Smooth muscle cell (in vitro differentiated cells): ENCODE data around the gene ZNF407. TPM values are rescaled to one million over a fixed set of nuclear protein-coding genes. Genes with fewer than 3 reads are reported as not detected.

Source experiments
- DNase-seq: peaks from one replicate; lab custom pipeline; 2025; ENCODE audit not compliant: unreplicated experiment; lab: John Stamatoyannopoulos, UW
- H2AFZ ChIP-seq: fragments of 200-600 bp; sonication (generic); 2 replicates; pipeline ENCODE4 v1.6.0; 2016; ENCODE audit warnings: antibody characterized with exemption, low read depth, mild to moderate bottlenecking
- H3F3A ChIP-seq: fragments of 200-600 bp; sonication (generic); 2 replicates; pipeline ENCODE4 v1.6.0; 2017; ENCODE audit warnings: antibody characterized with exemption, low read depth
- H3K27ac ChIP-seq: fragments of 200-600 bp; sonication (generic); 2 replicates; pipeline ENCODE4 v1.5.1; 2016; ENCODE audit warnings: low read depth, mild to moderate bottlenecking
- H3K27me3 ChIP-seq: fragments of 200-600 bp; sonication (generic); 2 replicates; pipeline ENCODE4 v1.6.1; 2016; ENCODE audit warnings: low read depth, mild to moderate bottlenecking
- H3K36me3 ChIP-seq: fragments of 200-600 bp; sonication (generic); 2 replicates; pipeline ENCODE4 v1.5.1; 2016; ENCODE audit warnings: low read depth
- H3K4me1 ChIP-seq: fragments of 200-600 bp; sonication (generic); 2 replicates; pipeline ENCODE4 v1.5.1; 2016; ENCODE audit warnings: low read depth
- H3K4me2 ChIP-seq: fragments of 200-600 bp; sonication (generic); 2 replicates; pipeline ENCODE4 v1.6.0; 2016; ENCODE audit warnings: mild to moderate bottlenecking
- H3K4me3 ChIP-seq: fragments of 200-600 bp; sonication (generic); 2 replicates; pipeline ENCODE4 v1.5.1; 2016; ENCODE audit warnings: mild to moderate bottlenecking
- H3K79me2 ChIP-seq: fragments of 200-600 bp; sonication (generic); 2 replicates; pipeline ENCODE4 v1.6.0; 2016; ENCODE audit warnings: low read depth, mild to moderate bottlenecking
- H3K9ac ChIP-seq: fragments of 200-600 bp; sonication (generic); 2 replicates; pipeline ENCODE4 v1.6.0; 2016; ENCODE audit warnings: low read depth
- H3K9me3 ChIP-seq: fragments of 200-600 bp; sonication (generic); replicated peaks from 2 replicates; pipeline ENCODE4 v1.5.1; 2016; ENCODE audit warnings: low read depth
- H4K20me1 ChIP-seq: fragments of 200-600 bp; sonication (generic); 2 replicates; pipeline ENCODE4 v1.6.0; 2016; ENCODE audit warnings: low read depth
- WGBS: methylation state at CpG from one replicate; pipeline ENCODE4 v1.1.7; 2016; ENCODE audit warnings: low lambda C conversion rate; 5-methylcytosine and 5-hydroxymethylcytosine counted together
- polyA plus RNA-seq: library from polyadenylated mRNA; unstranded; fragments of >200 nt; fragmentation: Nextera tagmentation; extraction: Ambion mirVana; gene quantifications from 2 replicates; pipeline ENCODE4 v1.2.1, GENCODE V29; 2016
- total RNA-seq: library from RNA; depleted of rRNA; stranded (reverse); fragments of >200 nt; gene quantifications from 2 replicates; pipeline ENCODE4 v1.2.3, GENCODE V29; 2014
- TF ChIP-seq, protein P1 (sequence below): fragments of 200-600 bp; sonication (generic); IDR thresholded peaks from 2 replicates; pipeline ENCODE4 v1.5.1; 2017; ENCODE audit warnings: borderline replicate concordance, mild to moderate bottlenecking, antibody characterized with exemption; ENCODE audit not compliant: insufficient read depth, poor library complexity, severe bottlenecking

ZNF407 gene
- total and polyA plus RNA-seq, 2 experiments from 2014 or later, result 4.5 to 11.5 TPM

DNA sequence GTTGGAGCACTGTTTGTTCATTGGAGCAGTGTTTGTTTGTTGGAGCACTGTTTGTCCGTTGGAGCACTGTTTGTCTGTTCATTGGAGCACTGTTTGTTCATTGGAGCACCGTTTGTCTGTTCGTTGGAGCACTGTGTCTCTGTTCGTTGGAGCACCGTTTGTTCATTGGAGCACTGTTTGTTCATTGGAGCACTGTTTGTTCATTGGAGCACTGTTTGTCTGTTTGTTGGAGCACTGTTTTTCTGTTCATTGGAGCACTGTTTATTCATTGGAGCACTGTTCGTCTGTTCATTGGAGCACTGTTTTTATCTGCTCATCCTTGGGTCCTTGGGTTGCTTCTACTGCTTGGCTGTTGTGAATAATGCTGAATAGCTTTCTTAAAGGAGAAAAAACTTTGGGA, 74.7 kb downstream of the ZNF407 start:
- 92% methylated on average over 6 of the region's 6 CpGs for WGBS
- Histone ChIP-seq H3K79me2 (no peaks in the 10 kb centered on the region), H2AFZ (no peak overlapping the region), H3K4me1 (no peaks in the 10 kb centered on the region), H3K27me3 (no peaks in the 10 kb centered on the region), H3K27ac (no peak overlapping the region), H3F3A (no peaks in the 10 kb centered on the region), H3K4me2 (no peak overlapping the region), H3K9me3 (peaks cover 7% of the 10 kb centered on the region), H3K9ac (no peak overlapping the region), H3K4me3 (no peak overlapping the region), H3K36me3 (peaks cover 5% of the 10 kb centered on the region), H4K20me1 (peaks cover 3% of the 10 kb centered on the region)
- TF ChIP-seq, protein P1, sequence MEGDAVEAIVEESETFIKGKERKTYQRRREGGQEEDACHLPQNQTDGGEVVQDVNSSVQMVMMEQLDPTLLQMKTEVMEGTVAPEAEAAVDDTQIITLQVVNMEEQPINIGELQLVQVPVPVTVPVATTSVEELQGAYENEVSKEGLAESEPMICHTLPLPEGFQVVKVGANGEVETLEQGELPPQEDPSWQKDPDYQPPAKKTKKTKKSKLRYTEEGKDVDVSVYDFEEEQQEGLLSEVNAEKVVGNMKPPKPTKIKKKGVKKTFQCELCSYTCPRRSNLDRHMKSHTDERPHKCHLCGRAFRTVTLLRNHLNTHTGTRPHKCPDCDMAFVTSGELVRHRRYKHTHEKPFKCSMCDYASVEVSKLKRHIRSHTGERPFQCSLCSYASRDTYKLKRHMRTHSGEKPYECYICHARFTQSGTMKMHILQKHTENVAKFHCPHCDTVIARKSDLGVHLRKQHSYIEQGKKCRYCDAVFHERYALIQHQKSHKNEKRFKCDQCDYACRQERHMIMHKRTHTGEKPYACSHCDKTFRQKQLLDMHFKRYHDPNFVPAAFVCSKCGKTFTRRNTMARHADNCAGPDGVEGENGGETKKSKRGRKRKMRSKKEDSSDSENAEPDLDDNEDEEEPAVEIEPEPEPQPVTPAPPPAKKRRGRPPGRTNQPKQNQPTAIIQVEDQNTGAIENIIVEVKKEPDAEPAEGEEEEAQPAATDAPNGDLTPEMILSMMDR, result no peak
- DNase-seq, result no peak

DNA sequence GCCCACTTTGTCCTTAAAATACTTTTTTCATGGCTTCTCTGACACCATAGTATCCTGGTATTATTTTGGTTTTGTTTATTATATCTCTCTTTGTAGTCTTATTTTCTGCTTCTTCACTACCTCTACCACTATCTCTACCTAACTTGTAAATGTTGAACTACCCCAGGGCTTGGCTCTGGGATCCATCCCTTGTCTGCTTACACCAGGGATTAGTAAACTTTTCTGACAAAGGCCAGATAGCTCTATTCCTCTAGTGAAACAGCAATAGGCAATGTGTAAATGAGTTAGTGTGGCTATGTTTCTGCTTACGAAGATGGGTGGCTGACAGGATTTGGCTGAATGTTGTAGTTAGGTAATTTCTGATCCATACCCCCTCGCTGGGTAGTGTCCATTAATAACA, 76.8 kb downstream of the ZNF407 start:
- no peak overlapping the region for H2AFZ ChIP-seq
- no peak overlapping the region for H3K27ac ChIP-seq
- H3K9ac ChIP-seq, result no peak overlapping the region
- 26% methylated on average over 2 of the region's 2 CpGs for WGBS
- peaks cover 12% of the 10 kb centered on the region for H3K9me3 ChIP-seq
- H3K4me3 ChIP-seq, result no peak overlapping the region
- no peaks in the 10 kb centered on the region for H3K27me3 ChIP-seq
- H4K20me1 ChIP-seq, result peaks cover 3% of the 10 kb centered on the region
- peaks cover 9% of the 10 kb centered on the region for H3K36me3 ChIP-seq
- H3K4me1 ChIP-seq, result no peaks in the 10 kb centered on the region
- TF ChIP-seq, protein P1, result no peak
- no peaks in the 10 kb centered on the region for H3F3A ChIP-seq
- no peaks in the 10 kb centered on the region for H3K79me2 ChIP-seq
- no peak overlapping the region for H3K4me2 ChIP-seq
- DNase-seq, result no peak

DNA sequence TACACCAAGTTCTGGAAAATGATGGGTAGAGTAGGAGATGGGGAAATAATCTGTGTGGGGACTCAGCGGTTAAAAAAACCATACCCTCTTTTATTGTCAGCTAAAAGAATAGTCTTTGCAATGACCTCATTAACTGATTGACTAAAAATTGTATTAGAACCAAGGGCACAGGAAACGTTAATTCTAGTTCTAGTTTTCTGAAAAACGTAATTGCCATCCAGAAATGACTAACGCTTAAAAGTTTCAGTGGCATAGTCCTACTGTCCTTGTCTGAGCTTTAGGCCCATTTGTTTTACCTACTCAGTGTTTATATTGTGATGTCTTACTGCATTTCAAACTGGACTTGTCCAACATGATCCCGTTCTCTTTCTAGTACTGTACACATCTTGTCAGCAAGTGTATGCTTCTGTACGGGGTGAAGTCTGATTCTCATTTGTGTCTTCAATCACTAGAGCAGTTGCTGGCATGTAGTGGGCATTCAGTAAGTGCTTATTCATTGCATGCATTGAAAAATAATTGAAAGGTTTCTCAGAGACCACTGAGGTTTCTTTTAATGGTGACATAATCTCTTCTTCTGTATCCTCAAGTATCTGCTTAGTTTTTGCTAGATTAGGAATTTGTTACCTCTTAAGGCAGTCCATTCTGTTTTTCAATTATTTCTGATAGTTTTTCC, 81.5 kb downstream of the ZNF407 start:
- peaks cover 6% of the 10 kb centered on the region for H4K20me1 ChIP-seq
- 87% methylated on average over 6 of the region's 6 CpGs for WGBS
- no peak for DNase-seq
- H3K27me3 ChIP-seq, result no peaks in the 10 kb centered on the region
- H3K36me3 ChIP-seq, result peaks cover 9% of the 10 kb centered on the region
- TF ChIP-seq, protein P1, result no peak
- no peaks in the 10 kb centered on the region for H3F3A ChIP-seq
- no peak overlapping the region for H3K4me2 ChIP-seq
- peaks cover 12% of the 10 kb centered on the region for H3K9me3 ChIP-seq
- H3K4me3 ChIP-seq, result no peak overlapping the region
- no peak overlapping the region for H2AFZ ChIP-seq
- no peak overlapping the region for H3K27ac ChIP-seq
- H3K4me1 ChIP-seq, result no peaks in the 10 kb centered on the region
- no peaks in the 10 kb centered on the region for H3K79me2 ChIP-seq
- H3K9ac ChIP-seq, result no peak overlapping the region

GRCh38 chr18:74679679-74680076, 82.0 kb downstream of the ZNF407 start:
- WGBS, result 96% methylated on average over 2 of the region's 2 CpGs
- TF ChIP-seq, protein P1, result no peak

More at GRCh38 chr18:74679679-74680076, 82.0 kb downstream of the ZNF407 start:
- DNase-seq, result no peak
- Histone ChIP-seq H3K79me2 (no peaks in the 10 kb centered on the region), H4K20me1 (peaks cover 5% of the 10 kb centered on the region), H3K4me3 (no peak overlapping the region), H3K27ac (no peak overlapping the region), H3K9me3 (peaks cover 12% of the 10 kb centered on the region), H3K27me3 (no peaks in the 10 kb centered on the region), H3K4me1 (no peaks in the 10 kb centered on the region), H2AFZ (no peak overlapping the region), H3K36me3 (peaks cover 9% of the 10 kb centered on the region), H3K4me2 (no peak overlapping the region), H3F3A (no peaks in the 10 kb centered on the region), H3K9ac (no peak overlapping the region)
